ENCODE measurements around the gene SAE1. TPM values are rescaled to one million over a fixed set of nuclear protein-coding genes. Genes with fewer than 3 reads are reported as not detected.
A peak's percentile ranks its signal among the peaks of the same experiment; 100 is the strongest.

SAE1 gene
- total RNA-seq, 6 experiments from 2014 or later, result 18.8 to 33.2 (median 26.7) TPM

DNA sequence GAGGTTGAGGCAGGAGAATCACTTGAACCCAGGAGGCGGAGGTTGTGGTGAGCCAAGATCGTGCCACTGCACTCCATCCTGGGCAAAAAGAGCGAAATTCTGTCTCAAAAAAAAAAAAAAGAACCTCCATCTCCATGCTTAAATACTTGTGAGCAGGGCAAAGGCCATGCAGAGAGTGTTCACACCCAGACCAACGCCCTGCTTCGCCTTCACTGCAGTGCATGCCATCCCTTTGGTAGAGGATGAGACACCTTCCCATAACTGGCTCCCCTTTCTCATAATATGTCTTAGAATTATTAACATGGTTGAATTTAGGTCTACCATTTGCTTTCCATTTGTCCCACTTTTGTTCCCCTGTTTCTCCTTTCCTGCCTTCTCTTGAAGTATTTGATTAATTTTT lies 84.9 kb downstream of the SAE1 start:
- no peaks in the 10 kb centered on the region for H3K36me3 ChIP-seq
- H3K9me3 ChIP-seq, result no peaks in the 10 kb centered on the region
- H3K27ac ChIP-seq, result no peak overlapping the region
- ATAC-seq (no peak), DNase-seq (no peak)
- peaks cover 0 to 4% (median 0%) of the 10 kb centered on the region in 4 donors for H3K4me1 ChIP-seq
- H3K4me3 ChIP-seq, result no peak overlapping the region
- TF ChIP-seq POLR2A (IDR thresholded peaks at IDR 0.05) (no peak), CTCF (IDR thresholded peaks at IDR 0.05) (no peak)
- no peaks in the 10 kb centered on the region for H3K27me3 ChIP-seq
- intact Hi-C loops (cut with DNase I), result no loop called here
- 87% methylated on average over 3 of the region's 5 CpGs for WGBS (ENCODE audit: insufficient coverage, low coverage, low lambda C conversion rate, missing lambda C conversion rate)

DNA sequence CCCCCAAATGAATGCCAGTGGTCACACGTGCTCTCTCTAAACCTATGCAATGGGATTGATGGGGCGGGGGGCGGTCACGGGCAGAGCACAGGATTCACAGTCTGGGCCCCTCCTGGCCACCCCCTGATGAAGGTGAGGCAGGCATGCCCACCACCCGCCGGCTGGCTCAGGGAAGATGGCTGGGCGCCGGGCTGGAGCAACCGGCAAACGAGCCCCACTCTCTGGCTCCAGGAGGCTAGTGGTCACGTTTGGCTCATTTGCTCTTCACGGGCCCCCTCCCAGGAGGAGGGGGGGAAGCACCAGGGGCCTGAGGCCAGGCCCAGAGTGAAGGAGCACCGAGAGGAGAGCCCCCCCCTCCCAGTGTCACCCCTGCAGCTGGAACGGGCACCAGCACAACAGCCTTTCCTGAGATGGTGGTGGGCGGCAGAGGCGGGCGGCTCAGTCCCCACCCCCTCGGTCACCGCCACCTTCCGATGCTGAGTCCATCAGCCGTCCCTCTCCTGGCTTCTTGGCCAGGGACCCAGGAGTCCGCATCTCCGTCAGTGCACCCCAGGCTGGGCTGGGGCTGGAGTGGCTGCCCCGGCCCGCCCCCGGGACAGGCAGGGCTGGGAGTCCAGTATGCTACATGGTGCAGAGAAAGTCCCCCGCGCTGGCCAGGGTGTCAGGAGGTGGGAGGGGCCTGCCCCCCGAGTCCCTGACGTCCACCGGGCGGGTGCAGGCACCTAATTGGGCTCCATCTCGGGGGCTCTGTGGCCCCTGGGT lies 90.6 kb downstream of the SAE1 start:
- Histone ChIP-seq H3K9me3 (no peaks in the 10 kb centered on the region), H3K4me1 (peaks cover 0 to 5% (median 2%) of the 10 kb centered on the region in 4 donors), H3K27ac (no peak overlapping the region), H3K27me3 (no peaks in the 10 kb centered on the region), H3K4me3 (no peak overlapping the region), H3K36me3 (peaks cover 0 to 6% (median 2%) of the 10 kb centered on the region in 4 donors)
- ATAC-seq (no peak), DNase-seq (no peak)
- TF ChIP-seq CTCF (IDR thresholded peaks at IDR 0.05) (no peak), POLR2A (IDR thresholded peaks at IDR 0.05) (no peak)
- intact Hi-C loops (cut with DNase I), result no loop called here
- no CpG with 5 or more reads among the region's 33 CpGs for WGBS (ENCODE audit: insufficient coverage, low coverage, low lambda C conversion rate, missing lambda C conversion rate)

GRCh38 chr19:47221890-47222289 lies 91.3 kb downstream of the SAE1 start:
- no peaks in the 10 kb centered on the region for H3K27me3 ChIP-seq
- 100% methylated on average over 1 of the region's 11 CpGs for WGBS (ENCODE audit: insufficient coverage, low coverage, low lambda C conversion rate, missing lambda C conversion rate)

DNA sequence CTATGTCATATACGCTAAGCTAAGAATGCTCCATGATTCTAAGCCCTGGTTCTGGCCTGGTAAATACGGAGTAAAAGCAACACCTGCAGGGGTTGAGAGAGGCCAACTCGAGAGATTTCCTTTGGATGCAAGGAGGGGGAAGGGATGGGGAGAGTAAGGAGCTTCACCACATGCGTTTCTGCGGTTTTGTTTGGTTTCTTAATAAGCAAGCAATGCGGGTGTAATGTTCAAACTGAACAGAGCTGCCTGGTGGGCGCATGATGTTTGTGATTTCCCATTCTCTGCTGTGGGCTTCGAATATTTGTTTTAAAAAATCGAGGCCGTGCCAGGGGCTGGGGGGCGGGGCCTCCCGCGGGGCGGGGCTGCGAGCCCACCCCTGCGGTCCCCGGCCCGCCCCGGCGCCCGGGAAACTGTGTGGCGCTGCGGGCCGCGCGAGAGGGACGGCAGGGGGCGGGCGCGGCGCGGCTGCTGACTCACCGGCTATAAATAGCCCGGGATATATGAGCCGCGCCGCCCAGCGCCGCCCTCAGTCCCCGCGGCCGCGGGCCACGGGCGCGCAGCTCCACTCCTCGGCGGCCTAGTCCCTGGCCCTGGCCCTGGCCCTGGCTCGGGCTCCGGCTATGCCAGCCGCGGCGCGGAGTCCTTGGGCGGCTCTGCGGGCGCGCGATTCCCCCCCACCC lies 95.3 kb downstream of the SAE1 start:
- DNase-seq (peak; percentile 90 to 93 (median 92)), ATAC-seq (peak; percentile 51 to 80 (median 77))
- 10% methylated on average over 11 of the region's 59 CpGs for WGBS (ENCODE audit: insufficient coverage, low coverage, low lambda C conversion rate, missing lambda C conversion rate)
- TF ChIP-seq POLR2A (IDR thresholded peaks at IDR 0.05) (peak; percentile 100), CTCF (IDR thresholded peaks at IDR 0.05) (peak; percentile 37 to 66 (median 51))
- intact Hi-C loops (cut with DNase I), result no loop called here
- Histone ChIP-seq H3K27me3 (no peaks in the 10 kb centered on the region), H3K4me3 (peak overlapping the region; percentile 59 to 97 (median 71)), H3K9me3 (no peaks in the 10 kb centered on the region), H3K36me3 (peaks cover 0 to 6% (median 2%) of the 10 kb centered on the region in 4 donors), H3K27ac (peak overlapping the region; percentile 97 to 100 (median 97)), H3K4me1 (peaks cover 0 to 18% (median 8%) of the 10 kb centered on the region in 4 donors)

More at GRCh38 chr19:47221890-47222289, 91.3 kb downstream of the SAE1 start:
- peaks cover 0 to 6% (median 2%) of the 10 kb centered on the region in 4 donors for H3K36me3 ChIP-seq
- intact Hi-C loops (cut with DNase I), result no loop called here
- TF ChIP-seq POLR2A (IDR thresholded peaks at IDR 0.05) (no peak), CTCF (IDR thresholded peaks at IDR 0.05) (no peak)
- DNase-seq (no peak), ATAC-seq (no peak)
- no peaks in the 10 kb centered on the region for H3K9me3 ChIP-seq
- H3K4me1 ChIP-seq, result peaks cover 0 to 8% (median 3%) of the 10 kb centered on the region in 4 donors
- H3K27ac ChIP-seq, result no peak overlapping the region
- H3K4me3 ChIP-seq, result no peak overlapping the region
